ENCODE data around the gene RIMKLA.

The RIMKLA gene

DNA sequence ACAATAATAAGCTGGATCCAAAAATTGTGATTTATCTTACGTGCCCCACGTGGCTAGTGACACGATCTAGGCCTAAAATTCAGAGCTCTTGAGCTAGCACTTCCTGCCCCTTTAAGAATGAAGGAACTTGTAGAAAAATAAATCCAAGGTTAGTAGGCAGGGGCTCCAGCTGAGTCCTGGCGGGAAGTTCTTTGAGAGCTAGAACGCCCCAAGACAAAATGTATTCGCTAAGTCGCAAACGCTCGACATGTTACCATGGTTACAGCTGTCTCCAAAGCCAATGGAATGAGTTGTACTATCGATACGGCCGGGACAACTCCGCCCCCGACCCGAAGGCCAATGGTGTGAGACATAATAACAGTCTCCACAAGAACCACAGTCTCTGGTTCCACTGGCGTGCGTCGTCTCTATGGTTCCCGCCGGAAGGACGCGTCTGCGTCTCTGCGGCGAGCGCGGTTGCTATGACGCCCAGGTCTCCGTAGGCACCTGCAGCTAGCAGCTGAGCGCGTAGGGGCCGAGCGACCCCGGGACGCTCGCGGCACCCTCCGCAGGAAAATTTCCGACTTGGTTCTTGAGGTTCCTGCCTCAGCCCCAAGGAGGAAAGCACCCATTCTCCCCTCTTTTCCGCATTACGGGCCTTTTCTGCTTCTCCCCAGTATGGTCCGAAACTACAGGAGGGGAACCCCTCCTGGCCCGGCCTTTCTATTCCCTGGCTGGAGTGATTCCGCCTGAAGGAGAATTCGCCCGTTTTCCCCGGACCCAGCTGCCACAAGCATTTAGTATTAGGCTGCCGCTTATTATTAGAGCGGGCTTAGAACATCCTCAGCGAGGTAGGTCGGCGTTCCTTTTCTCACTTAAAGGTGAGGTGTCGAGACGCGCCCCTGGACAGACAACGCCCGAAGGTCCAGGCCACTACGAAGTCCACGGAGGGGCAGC lies 82.5 kb downstream of the RIMKLA start, which contains the start of gene CCDC30:
Gene CCDC30, plus strand, starts transcription at position 459 of the 936 bp plus-strand sequence. CDS start 17,266 bp downstream, outside the sequence.
- in situ Hi-C loops (cut with MboI; ENCODE audit: low pct_unique_long_range_greater_than_20kb, low sequenced_read_pairs): no loop called here
- DNase-seq: peak; percentile 85

DNA sequence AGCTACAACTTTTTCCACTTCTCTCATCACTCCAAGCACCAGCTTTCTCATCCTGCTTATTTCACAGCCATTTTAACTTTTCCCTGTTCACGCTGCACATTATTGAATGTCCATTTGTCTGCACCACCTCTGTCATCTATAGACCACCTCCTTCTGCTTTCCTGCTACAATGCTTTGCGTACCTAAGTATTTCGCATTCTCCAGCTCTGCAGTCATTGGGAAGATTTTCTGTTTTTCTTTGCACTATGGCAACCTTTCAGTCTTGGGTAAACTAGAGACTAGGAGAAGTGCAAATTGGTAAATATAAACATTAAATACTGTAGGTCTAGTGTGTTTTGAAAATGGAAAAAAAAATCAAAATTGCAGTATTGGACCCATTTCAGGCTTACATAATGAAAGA lies 83.3 kb downstream of the RIMKLA start:
- in situ Hi-C loops (cut with MboI; ENCODE audit: low pct_unique_long_range_greater_than_20kb, low sequenced_read_pairs): no loop called here
- DNase-seq: no peak

DNA sequence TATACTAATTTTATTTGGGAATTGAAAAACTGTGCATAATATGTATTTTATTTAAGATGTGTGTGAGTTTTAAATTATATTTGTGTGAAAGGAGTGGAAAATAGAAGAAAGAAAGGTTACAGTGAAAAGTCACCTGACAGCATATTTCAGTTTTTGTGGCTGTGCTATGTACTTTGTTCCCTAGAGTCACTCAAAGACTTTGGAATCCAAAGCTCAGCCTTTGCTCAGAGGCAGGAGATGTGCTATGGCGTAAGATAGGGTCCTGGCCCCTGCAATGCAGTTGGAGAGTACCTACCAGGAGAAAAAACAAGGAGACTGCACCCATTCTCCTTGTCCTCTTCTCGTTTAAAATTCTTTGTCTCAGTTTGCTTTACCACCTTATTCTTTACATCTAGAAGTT lies 85.4 kb downstream of the RIMKLA start:
- no peak for DNase-seq
- in situ Hi-C loops (cut with MboI; ENCODE audit: low pct_unique_long_range_greater_than_20kb, low sequenced_read_pairs): no loop called here

DNA sequence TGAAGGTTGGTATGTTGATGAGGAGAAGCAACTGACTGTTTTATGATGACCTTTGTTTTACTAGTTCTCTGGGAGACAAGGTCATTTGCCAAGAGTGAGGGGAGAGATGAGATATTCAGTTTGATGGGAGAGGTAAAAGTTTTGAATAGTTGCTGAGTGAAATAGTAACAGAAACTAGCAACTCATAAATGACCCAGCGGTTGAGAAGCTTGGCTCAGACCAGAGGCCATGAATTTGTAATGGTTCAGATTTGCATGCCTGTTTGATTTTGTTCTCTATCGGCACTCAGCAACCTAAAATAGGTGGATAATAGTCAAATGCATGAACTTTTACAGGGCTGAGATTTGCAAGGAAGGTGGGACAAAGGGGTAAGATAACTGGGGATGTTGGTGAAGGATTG lies 89.1 kb downstream of the RIMKLA start:
- DNase-seq: no peak
- in situ Hi-C loops (cut with MboI; ENCODE audit: low pct_unique_long_range_greater_than_20kb, low sequenced_read_pairs): no loop called here
